ENCODE measurements around the gene FRA10AC1.
"Not testable (repeated sequence)": the region's sequence is repeated elsewhere in the genome, so short reads cannot be mapped to it uniquely, and the experiment has no call there.

The FRA10AC1 gene

GRCh38 chr10:93701866-93702209 is 554 bp downstream of the FRA10AC1 start:
- DNase-seq = peak; percentile 46

DNA sequence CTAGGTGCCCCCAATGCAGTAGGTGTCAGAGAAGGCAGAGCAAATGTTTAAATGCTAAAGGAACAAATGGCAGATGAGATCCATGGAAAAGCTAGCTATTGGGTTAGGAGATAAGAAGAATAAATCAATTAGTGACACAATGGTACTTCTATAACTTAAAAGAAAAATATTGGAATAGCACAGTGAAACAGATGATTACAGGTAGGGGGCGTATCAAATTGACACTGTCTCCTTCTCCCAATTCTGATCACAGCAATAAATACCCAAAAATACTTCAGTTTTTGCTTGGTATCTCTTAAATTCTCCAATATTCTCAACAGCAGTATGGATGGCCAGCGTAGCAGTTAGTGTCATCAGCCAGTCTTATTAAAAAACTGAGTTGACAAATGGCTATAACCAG is 5.2 kb downstream of the FRA10AC1 start:
- no peak for DNase-seq

GRCh38 chr10:93696582-93696981 is 5.8 kb downstream of the FRA10AC1 start:
- not testable (repeated sequence) for DNase-seq

GRCh38 chr10:93695740-93696139 is 6.7 kb downstream of the FRA10AC1 start:
- no peak for DNase-seq

GRCh38 chr10:93687737-93688136 is 14.7 kb downstream of the FRA10AC1 start:
- DNase-seq = no peak

GRCh38 chr10:93680412-93681047 is 21.9 kb downstream of the FRA10AC1 start:
- DNase-seq = peak; percentile 34

DNA sequence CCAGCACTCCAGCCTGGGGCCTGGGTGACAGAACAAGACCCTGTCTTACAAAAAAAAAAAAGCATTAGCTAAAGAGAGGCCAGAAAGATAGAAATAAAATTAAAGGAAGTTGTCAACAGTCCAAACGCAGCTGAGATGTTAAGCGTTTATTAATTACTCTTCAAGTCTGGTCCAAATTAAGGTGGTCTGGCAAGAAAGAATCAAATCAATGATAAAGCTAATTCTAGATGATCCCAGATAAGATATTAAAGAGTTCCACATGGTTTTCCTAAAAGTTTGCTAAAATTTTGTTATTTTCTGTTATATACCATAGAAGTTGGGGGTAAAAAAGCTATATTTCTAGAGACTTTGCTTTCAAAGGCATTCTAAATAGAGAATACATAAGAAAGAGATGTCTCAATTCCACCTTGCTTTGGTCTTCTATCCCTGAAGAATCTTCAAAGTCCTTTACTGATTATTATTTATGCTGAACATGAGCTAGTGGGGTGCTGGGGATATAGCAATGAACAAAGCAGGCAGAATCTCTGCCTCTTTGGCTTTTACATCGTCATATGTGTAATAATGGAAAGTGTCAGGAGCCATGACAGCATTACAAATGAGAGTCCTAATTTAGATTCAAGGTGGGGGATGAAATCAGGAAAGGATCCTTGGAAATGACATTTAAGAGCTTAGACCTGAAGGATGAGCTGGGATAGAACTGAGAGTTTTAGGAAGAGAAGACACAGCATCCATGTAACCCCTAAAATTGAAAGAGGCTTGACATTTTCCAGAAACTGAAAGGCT is 23.4 kb downstream of the FRA10AC1 start:
- no peak for DNase-seq

DNA sequence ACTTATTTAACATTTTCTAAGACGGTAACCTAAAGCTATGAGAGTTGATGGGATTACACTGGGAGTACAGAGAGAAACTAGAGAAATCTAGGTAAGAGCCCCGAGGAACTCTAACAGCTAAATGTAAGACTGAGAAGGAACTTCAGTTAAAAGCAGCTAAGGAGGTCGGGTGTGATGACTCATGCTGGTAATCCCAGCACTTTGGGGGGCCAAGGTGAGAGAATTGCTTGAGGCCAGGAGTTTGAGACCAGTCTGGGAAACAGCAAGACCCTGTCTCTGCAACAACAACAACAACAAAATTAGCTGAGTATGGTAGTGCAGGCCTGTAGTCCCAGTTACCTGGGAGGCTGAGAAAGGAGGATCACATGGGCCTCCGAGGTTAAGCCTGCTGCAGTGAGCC is 24.0 kb downstream of the FRA10AC1 start:
- DNase-seq = no peak

GRCh38 chr10:93673791-93674190 is 28.6 kb downstream of the FRA10AC1 start:
- no peak for DNase-seq

DNA sequence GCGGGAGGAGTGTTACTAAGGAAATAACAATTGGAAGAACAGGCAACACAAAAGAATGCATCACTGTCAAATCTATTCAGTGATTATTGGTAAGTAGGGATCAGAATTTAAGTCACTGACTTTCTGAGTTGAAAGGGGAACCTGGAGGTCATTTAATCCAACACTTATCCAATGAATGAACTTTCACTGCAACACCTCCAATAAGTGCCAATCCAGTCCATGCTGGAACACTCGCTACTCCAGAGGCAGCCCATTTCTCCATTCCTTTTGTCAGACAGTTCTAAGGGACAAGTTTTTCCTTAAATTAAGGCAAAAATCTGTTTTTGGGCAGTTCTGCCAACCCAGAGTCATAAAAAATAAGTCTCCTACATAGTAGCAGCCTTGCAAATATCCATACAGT is 29.5 kb downstream of the FRA10AC1 start:
- no peak for DNase-seq

- DNase-seq = no peak
Observed at GRCh38 chr10:93672022-93672678, 30.2 kb downstream of the FRA10AC1 start.

GRCh38 chr10:93671042-93671441 is 31.4 kb downstream of the FRA10AC1 start:
- DNase-seq = no peak

- DNase-seq = no peak
Observed at GRCh38 chr10:93670372-93670771, 32.0 kb downstream of the FRA10AC1 start.

DNA sequence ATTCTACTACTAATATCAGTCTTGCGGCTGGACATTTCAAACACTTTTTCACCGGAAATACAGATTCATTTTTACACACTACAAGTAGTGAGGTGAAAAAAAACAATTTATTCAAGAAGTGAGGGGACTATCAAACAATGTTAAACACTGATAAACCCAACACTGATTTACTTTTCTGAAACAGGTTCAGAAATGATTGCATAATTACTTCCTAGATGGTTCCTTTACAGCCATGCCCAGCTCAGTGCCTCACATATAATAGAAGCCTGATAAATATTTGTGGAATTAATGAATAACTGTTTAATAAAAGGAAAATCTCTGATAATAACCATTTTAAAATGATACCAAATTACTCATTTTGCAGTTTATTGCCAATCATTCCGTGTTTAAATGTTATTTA is 34.6 kb downstream of the FRA10AC1 start:
- no peak for DNase-seq

- no peak for DNase-seq
Observed at GRCh38 chr10:93666030-93666429, 36.4 kb downstream of the FRA10AC1 start.

DNA sequence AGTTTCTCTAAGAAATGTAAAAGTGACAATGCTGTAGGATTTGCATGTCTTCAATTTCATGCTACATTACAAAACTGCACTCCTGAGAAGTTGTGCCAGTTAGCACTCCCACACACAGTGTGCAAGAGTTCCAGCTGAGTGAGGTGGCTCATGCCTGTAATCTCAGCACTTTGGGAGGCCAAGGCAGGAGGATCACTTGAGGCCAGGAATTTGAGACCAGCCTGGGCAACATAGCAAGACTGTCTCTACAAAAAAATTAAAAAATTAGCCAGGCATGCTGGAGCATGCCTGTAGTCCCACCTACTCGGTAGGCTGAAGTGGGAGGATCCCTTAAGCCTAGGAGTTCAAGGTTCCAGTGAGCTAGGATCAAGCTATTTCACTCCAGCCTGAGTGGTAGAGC is 44.6 kb downstream of the FRA10AC1 start:
- DNase-seq = no peak

GRCh38 chr10:93656155-93656554 is 46.2 kb downstream of the FRA10AC1 start:
- DNase-seq = no peak

GRCh38 chr10:93654201-93654600 is 48.2 kb downstream of the FRA10AC1 start:
- no peak for DNase-seq

GRCh38 chr10:93652857-93653256 is 49.5 kb downstream of the FRA10AC1 start:
- peak; percentile 8 for DNase-seq

- no peak for DNase-seq
Observed at GRCh38 chr10:93639791-93640190, 62.6 kb downstream of the FRA10AC1 start.

DNA sequence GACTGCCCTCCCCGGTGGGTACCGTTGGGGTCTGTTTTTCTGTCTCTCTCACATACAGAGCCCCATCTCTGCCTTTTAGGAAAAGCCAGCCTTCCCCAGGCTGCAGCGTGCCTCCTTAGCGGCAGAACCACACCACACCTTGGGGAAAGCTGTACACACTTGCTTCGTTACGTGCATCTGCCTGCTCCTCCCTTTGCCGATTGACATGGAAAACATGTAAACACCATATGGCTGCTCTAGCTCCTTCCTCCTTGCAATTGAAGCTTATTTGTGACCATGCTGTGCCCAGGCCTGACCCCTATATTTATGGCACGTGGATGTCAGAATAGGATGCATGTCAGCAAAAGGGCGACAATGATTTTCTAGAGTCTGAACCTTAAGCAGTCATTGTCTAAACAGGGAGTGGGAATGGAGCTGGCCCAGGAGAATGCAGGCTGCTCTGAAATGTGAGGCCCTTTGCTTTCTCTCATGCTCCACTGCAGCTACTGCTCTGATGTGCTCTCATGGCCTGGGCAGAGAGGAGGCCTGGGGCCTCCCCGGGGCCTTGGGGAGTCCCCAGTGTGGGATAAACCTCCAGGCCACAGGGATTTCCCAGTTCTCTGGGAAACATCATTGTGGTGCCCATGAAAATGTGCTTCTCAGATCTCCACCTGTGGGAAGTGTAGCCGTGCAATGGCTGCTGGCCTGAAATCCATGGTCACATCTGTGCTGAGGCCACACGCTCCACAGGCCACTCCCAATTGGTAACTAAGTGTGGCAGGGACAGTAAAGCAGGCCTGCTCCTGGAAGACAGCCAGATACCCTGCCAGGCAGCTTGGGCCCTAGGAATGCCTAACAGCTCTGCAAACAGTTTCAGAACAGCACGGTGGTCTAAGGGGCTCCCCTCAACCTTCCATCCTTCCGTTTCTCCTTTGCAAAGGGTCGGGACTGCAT is 71.5 kb downstream of the FRA10AC1 start:
- DNase-seq = no peak

GRCh38 chr10:93629647-93630305 is 72.6 kb downstream of the FRA10AC1 start:
- DNase-seq = no peak

- DNase-seq = no peak
Observed at GRCh38 chr10:93628858-93629257, 73.5 kb downstream of the FRA10AC1 start.
